Peyer's patch (tissue), 4 donors: Measurements from ENCODE around the gene AP2A2. TPM values are rescaled to one million over a fixed set of nuclear protein-coding genes. Genes with fewer than 3 reads are reported as not detected.

ENCODE experiments used
- DNase-seq, 3 donors: peaks; one replicate each; pipeline ENCODE4 v3.0.0-alpha.2; 2017 to 2019
- H3K27ac ChIP-seq, 4 donors: fragments of 200-600 bp; sonication (generic); one replicate each; pipeline ENCODE4 v1.5.1; 2016 to 2019
- H3K27me3 ChIP-seq, 2 donors: fragments of 200-600 bp; sonication (generic); one replicate each; pipeline ENCODE4 v1.5.1; 2019
- H3K36me3 ChIP-seq, 3 donors: fragments of 200-600 bp; sonication (generic); one replicate each; pipeline ENCODE4 v1.5.1; 2016 to 2019
- H3K4me1 ChIP-seq, 4 donors: fragments of 200-600 bp; sonication (generic); one replicate each; pipeline ENCODE4 v1.5.1; 2016 to 2019
- H3K4me3 ChIP-seq, 4 donors: fragments of 200-600 bp; sonication (generic); 1 replicate in 3 of 4; 2 replicates in 1 of 4; pipeline ENCODE4 v1.5.1; 2016 to 2019; ENCODE audit warnings: mild to moderate bottlenecking in 1 of 4
- H3K9me3 ChIP-seq, 4 donors: fragments of 200-600 bp; sonication (generic); one replicate each; pipeline ENCODE4 v1.5.1; 2016 to 2019; ENCODE audit warnings: mild to moderate bottlenecking in 1 of 4
- CTCF ChIP-seq, 6 experiments: fragments of 450-650 bp in 4 of 6; fragments of 200-600 bp in 2 of 6; sonication (generic) in 1 of 6; IDR thresholded peaks; one replicate each; pipeline ENCODE4 v1.5.1; 2017 to 2019; ENCODE audit warnings: antibody characterized with exemption in 6 of 6, mild to moderate bottlenecking in 3 of 6, moderate library complexity in 1 of 6
- POLR2A ChIP-seq, 2 donors: fragments of 450-650 bp; IDR thresholded peaks; one replicate each; pipeline ENCODE4 v1.5.1; 2017; ENCODE audit warnings: antibody characterized with exemption in 2 of 2, mild to moderate bottlenecking in 2 of 2, moderate library complexity in 2 of 2
- total RNA-seq, 4 donors: library from RNA; depleted of rRNA; stranded (reverse); fragments of >200 nt; gene quantifications; one replicate each; pipeline ENCODE4 v1.1.0, GENCODE V29; 2016

The AP2A2 gene
- total RNA-seq, 4 donors from 2014 or later, result 103 to 383 (median 136) TPM

- no peak for DNase-seq
- H3K36me3 ChIP-seq, result peaks cover 0 to 92% (median 0%) of the 10 kb centered on the region in 3 donors
These were observed 59.7 kb downstream of the AP2A2 start for GRCh38 chr11:985406-985805.

GRCh38 chr11:985848-986247 lies 60.2 kb downstream of the AP2A2 start:
- no peak for DNase-seq
- Histone ChIP-seq H3K27ac (no peak overlapping the region), H3K4me1 (no peaks in the 10 kb centered on the region), H3K9me3 (no peaks in the 10 kb centered on the region), H3K36me3 (peaks cover 0 to 94% (median 0%) of the 10 kb centered on the region in 3 donors), H3K27me3 (no peaks in the 10 kb centered on the region), H3K4me3 (no peak overlapping the region)
- TF ChIP-seq CTCF (IDR thresholded peaks at IDR 0.05) (no peak), POLR2A (IDR thresholded peaks at IDR 0.05) (no peak)

More at GRCh38 chr11:985406-985805, 59.7 kb downstream of the AP2A2 start:
- H3K9me3 ChIP-seq, result no peaks in the 10 kb centered on the region
- H3K4me3 ChIP-seq, result no peak overlapping the region
- no peak overlapping the region for H3K27ac ChIP-seq
- no peaks in the 10 kb centered on the region for H3K4me1 ChIP-seq
- no peaks in the 10 kb centered on the region for H3K27me3 ChIP-seq
- TF ChIP-seq POLR2A (IDR thresholded peaks at IDR 0.05) (no peak), CTCF (IDR thresholded peaks at IDR 0.05) (no peak)

GRCh38 chr11:986270-986951 lies 60.7 kb downstream of the AP2A2 start:
- H3K27ac ChIP-seq, result no peak overlapping the region
- no peak overlapping the region for H3K4me3 ChIP-seq
- no peaks in the 10 kb centered on the region for H3K4me1 ChIP-seq
- no peaks in the 10 kb centered on the region for H3K9me3 ChIP-seq
- TF ChIP-seq CTCF (IDR thresholded peaks at IDR 0.05) (no peak), POLR2A (IDR thresholded peaks at IDR 0.05) (no peak)
- peaks cover 0 to 94% (median 0%) of the 10 kb centered on the region in 3 donors for H3K36me3 ChIP-seq
- H3K27me3 ChIP-seq, result no peaks in the 10 kb centered on the region
- no peak for DNase-seq

GRCh38 chr11:986952-987305 lies 61.3 kb downstream of the AP2A2 start:
- H3K27ac ChIP-seq, result no peak overlapping the region
- TF ChIP-seq POLR2A (IDR thresholded peaks at IDR 0.05) (no peak), CTCF (IDR thresholded peaks at IDR 0.05) (no peak)
- H3K27me3 ChIP-seq, result no peaks in the 10 kb centered on the region
- H3K4me3 ChIP-seq, result no peak overlapping the region
- no peaks in the 10 kb centered on the region for H3K9me3 ChIP-seq
- H3K4me1 ChIP-seq, result no peaks in the 10 kb centered on the region
- DNase-seq, result no peak
- peaks cover 0 to 94% (median 0%) of the 10 kb centered on the region in 3 donors for H3K36me3 ChIP-seq

- Histone ChIP-seq H3K27ac (no peak overlapping the region), H3K9me3 (no peaks in the 10 kb centered on the region), H3K4me3 (no peak overlapping the region), H3K27me3 (no peaks in the 10 kb centered on the region), H3K4me1 (no peaks in the 10 kb centered on the region), H3K36me3 (peaks cover 0 to 94% (median 0%) of the 10 kb centered on the region in 3 donors)
- no peak for TF ChIP-seq POLR2A (IDR thresholded peaks at IDR 0.05)
- TF ChIP-seq CTCF (IDR thresholded peaks at IDR 0.05), result no peak
- no peak for DNase-seq
These were observed 62.0 kb downstream of the AP2A2 start for GRCh38 chr11:987671-988070.
